Measurements from ENCODE around the gene OR5K4. TPM values are rescaled to one million over a fixed set of nuclear protein-coding genes. Genes with fewer than 3 reads are reported as not detected.

The OR5K4 gene
- total and polyA plus RNA-seq, 9 of the 15 experiments (the other 6 are each of a cell fraction or from before 2014, with no cell fraction given), result not detected

GRCh38 chr3:98322101-98322500 is 31.6 kb upstream of the OR5K4 start:
- Histone ChIP-seq H3K27ac (ENCODE audit: extremely low read depth, low read depth, low read length) (no peak overlapping the region), H3K36me3 (ENCODE audit: control insufficient read depth, insufficient read depth, low read length) (no peaks in the 10 kb centered on the region), H2AFZ (ENCODE audit: low read depth, low read length) (no peak overlapping the region), H3K4me1 (replicated peaks in 1 of 2; ENCODE audit: control insufficient read depth in 2 of 2, insufficient read depth in 2 of 2, low read length in 2 of 2) (no peaks in the 10 kb centered on the region), H3K9me1 (ENCODE audit: control insufficient read depth, insufficient read depth, low read length) (no peaks in the 10 kb centered on the region), H3K9ac (ENCODE audit: insufficient read depth in 1 of 2, low read depth in 2 of 2, low read length in 2 of 2) (no peak overlapping the region), H3K9me3 (replicated peaks; ENCODE audit: control insufficient read depth, insufficient read depth, low read depth, low read length) (no peaks in the 10 kb centered on the region), H3K79me2 (ENCODE audit: control insufficient read depth, insufficient read depth, low read length) (no peaks in the 10 kb centered on the region), H4K20me1 (replicated peaks; ENCODE audit: control insufficient read depth, insufficient read depth, low read length) (no peaks in the 10 kb centered on the region), H3K4me3 (no peak overlapping the region), H3K4me2 (ENCODE audit: insufficient read depth, low read length) (no peak overlapping the region), H3K27me3 (ENCODE audit: control insufficient read depth in 2 of 2, insufficient read depth in 2 of 2, low read length in 2 of 2) (no peaks in the 10 kb centered on the region)
- ATAC-seq (no peak), FAIRE-seq (no peak), DNase-seq (ENCODE audit: extremely low read depth in 1 of 4, low spot score in 3 of 4) (no peak)
- in situ Hi-C loops (cut with MboI), result loop anchor here (25.0 kb wide), 1 partner anchor 535 kb away; no protein-coding TSS in a partner anchor
- no peak for TF ChIP-seq MAFK (IDR thresholded peaks at IDR 0.05; ENCODE audit: low read length)
- no peak for TF ChIP-seq IRF1 (CRISPR knock-in tag; IDR thresholded peaks at IDR 0.05; ENCODE audit: borderline replicate concordance)
- TF ChIP-seq EHMT2 (IDR thresholded peaks at IDR 0.05), result no peak
- POLR2A ChIA-PET, result no interaction called here
- 4% methylated on average over 2 of the region's 2 CpGs for WGBS (ENCODE audit: insufficient coverage, low coverage, missing lambda C conversion rate)
- no TSS peak for BruUV-seq (replicated peaks)
- intact Hi-C loops (cut with micrococcal nuclease), result no loop called here
- CTCF ChIA-PET (ENCODE audit: low intra/inter-chr PET ratio), result no interaction called here

DNA sequence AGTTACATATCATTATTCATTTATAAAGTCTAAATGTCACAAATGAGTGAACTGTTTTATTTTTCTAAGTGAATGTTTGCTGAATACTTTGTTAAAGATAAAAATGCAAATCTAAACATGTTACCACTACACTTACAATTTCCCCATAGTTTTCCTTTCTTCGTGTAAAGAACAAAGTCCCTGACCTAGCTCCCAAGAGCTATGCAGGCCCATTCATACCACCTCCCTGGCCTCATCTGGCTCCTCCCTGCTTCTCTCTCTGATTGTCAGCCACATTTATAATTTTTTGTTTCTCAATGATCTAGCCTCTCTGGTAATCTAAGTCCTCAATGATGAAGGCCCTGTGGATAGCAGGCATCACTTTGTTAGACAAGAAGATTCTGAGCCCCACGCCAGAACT is 31.0 kb upstream of the OR5K4 start:
- WGBS (ENCODE audit: insufficient coverage, low coverage, missing lambda C conversion rate), result 0% methylated on average over 2 of the region's 2 CpGs
- H3K4me3 ChIP-seq, result no peak overlapping the region
- ChIA-PET POLR2A (interaction anchor here (0.6 kb wide), 1 partner anchor 110 kb away, joined by 3 read pairs; no protein-coding TSS in a partner anchor), CTCF (ENCODE audit: low intra/inter-chr PET ratio) (no interaction called here)
- H4K20me1 ChIP-seq (replicated peaks; ENCODE audit: control insufficient read depth, insufficient read depth, low read length), result no peaks in the 10 kb centered on the region
- no peak overlapping the region for H3K4me2 ChIP-seq (ENCODE audit: insufficient read depth, low read length)
- H3K27me3 ChIP-seq (ENCODE audit: control insufficient read depth in 2 of 2, insufficient read depth in 2 of 2, low read length in 2 of 2), result no peaks in the 10 kb centered on the region
- no peaks in the 10 kb centered on the region for H3K36me3 ChIP-seq (ENCODE audit: control insufficient read depth, insufficient read depth, low read length)
- BruUV-seq (replicated peaks), result no TSS peak
- no peaks in the 10 kb centered on the region for H3K4me1 ChIP-seq (replicated peaks in 1 of 2; ENCODE audit: control insufficient read depth in 2 of 2, insufficient read depth in 2 of 2, low read length in 2 of 2)
- DNase-seq (ENCODE audit: extremely low read depth in 1 of 4, low spot score in 3 of 4) (no peak), FAIRE-seq (no peak), ATAC-seq (no peak)
- H3K9ac ChIP-seq (ENCODE audit: insufficient read depth in 1 of 2, low read depth in 2 of 2, low read length in 2 of 2), result no peak overlapping the region
- no peaks in the 10 kb centered on the region for H3K79me2 ChIP-seq (ENCODE audit: control insufficient read depth, insufficient read depth, low read length)
- H3K9me1 ChIP-seq (ENCODE audit: control insufficient read depth, insufficient read depth, low read length), result no peaks in the 10 kb centered on the region
- intact Hi-C loops (cut with micrococcal nuclease), result no loop called here
- no peaks in the 10 kb centered on the region for H3K9me3 ChIP-seq (replicated peaks; ENCODE audit: control insufficient read depth, insufficient read depth, low read depth, low read length)
- H3K27ac ChIP-seq (ENCODE audit: extremely low read depth, low read depth, low read length), result no peak overlapping the region
- in situ Hi-C loops (cut with MboI), result loop anchor here (25.0 kb wide), 1 partner anchor 535 kb away; no protein-coding TSS in a partner anchor
- H2AFZ ChIP-seq (ENCODE audit: low read depth, low read length), result no peak overlapping the region
- TF ChIP-seq, protein P1, sequence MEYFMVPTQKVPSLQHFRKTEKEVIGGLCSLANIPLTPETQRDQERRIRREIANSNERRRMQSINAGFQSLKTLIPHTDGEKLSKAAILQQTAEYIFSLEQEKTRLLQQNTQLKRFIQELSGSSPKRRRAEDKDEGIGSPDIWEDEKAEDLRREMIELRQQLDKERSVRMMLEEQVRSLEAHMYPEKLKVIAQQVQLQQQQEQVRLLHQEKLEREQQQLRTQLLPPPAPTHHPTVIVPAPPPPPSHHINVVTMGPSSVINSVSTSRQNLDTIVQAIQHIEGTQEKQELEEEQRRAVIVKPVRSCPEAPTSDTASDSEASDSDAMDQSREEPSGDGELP (CRISPR knock-in tag; IDR thresholded peaks at IDR 0.05; ENCODE audit: borderline replicate concordance), result no peak
- no peak for TF ChIP-seq ASH1L (IDR thresholded peaks at IDR 0.05; ENCODE audit: borderline replicate concordance, low read depth, partially characterized antibody)
- TF ChIP-seq DACH1 (IDR thresholded peaks at IDR 0.05; ENCODE audit: partially characterized antibody), result no peak
- no peak for TF ChIP-seq ZKSCAN8 (CRISPR knock-in tag; IDR thresholded peaks at IDR 0.05)
- TF ChIP-seq MED1 (CRISPR knock-in tag; IDR thresholded peaks at IDR 0.05; ENCODE audit: borderline replicate concordance), result no peak
- TF ChIP-seq, protein P2, sequence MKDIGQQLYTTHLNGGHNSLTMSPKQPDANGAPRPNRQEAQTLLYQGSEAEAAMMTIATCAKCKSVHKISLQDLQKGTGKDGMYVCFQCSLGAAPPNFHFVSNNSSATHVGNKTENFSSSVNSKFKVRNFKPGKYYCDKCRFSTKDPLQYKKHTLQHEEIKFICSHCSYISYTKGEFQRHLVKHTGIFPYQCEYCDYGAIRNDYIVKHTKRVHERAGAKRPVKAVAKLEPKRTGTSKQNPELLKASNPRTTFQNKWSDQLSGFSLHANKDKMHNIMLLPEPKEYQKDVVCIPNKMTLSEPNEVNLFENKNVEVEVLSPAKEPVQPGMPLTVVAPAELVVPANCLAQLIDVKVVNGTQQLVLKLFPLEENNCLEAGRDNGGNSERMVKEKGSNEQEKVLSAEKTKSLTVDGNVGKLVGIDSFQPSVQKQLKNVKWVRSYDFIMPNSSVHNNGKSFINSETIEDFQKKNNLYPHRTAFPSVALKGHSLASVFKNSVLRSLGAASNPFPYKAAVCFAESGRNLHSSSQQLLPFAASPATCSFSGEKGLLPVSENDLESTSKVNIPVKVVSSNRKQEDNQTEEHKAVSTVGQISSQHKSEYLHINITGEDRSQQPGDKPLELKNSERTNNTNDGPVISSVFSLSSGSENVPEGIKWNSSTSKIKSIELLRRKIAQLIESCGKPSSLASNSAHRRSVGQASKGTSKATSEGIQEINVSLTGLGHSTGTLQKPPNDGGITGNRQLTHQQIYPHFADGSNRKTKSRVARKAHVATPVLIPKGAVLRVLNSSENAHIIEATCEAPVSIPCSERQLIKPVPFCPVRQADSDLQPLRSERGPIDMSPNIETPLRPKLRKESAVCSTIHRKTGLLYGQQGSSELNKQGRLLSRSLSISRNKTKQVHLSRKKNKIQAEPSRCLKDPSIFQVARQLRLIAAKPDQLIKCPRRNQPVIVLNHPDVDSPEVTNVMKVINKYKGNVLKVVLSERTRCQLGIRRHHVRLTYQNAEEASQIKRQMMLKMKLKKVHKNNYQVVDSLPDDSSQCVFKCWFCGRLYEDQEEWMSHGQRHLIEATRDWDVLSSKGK (CRISPR knock-in tag; IDR thresholded peaks at IDR 0.05), result no peak
- no peak for TF ChIP-seq RBM17 (IDR thresholded peaks at IDR 0.05; ENCODE audit: borderline replicate concordance, low read depth, low read length)

Data from K562 (cell line).